ENCODE measurements around the gene GFPT1.

DNA sequence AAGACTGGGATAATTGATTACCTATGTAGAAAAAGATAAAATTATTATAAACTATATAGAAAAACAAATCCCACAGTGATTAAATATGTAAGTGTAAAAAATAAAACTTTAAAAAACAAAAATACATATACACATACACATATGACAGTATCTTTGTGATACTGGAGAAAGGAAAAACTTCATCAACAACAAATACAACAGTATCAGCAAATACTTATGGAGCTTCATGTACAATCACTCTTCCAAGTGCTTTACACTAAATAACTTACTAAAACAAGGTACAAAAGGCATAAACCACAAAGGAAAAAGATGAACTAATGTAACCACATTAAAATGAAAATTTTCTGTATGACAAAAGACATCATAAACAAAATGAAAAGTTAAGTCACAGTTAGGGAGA lies 24.1 kb upstream of the GFPT1 start:
- TF ChIP-seq, protein P1, sequence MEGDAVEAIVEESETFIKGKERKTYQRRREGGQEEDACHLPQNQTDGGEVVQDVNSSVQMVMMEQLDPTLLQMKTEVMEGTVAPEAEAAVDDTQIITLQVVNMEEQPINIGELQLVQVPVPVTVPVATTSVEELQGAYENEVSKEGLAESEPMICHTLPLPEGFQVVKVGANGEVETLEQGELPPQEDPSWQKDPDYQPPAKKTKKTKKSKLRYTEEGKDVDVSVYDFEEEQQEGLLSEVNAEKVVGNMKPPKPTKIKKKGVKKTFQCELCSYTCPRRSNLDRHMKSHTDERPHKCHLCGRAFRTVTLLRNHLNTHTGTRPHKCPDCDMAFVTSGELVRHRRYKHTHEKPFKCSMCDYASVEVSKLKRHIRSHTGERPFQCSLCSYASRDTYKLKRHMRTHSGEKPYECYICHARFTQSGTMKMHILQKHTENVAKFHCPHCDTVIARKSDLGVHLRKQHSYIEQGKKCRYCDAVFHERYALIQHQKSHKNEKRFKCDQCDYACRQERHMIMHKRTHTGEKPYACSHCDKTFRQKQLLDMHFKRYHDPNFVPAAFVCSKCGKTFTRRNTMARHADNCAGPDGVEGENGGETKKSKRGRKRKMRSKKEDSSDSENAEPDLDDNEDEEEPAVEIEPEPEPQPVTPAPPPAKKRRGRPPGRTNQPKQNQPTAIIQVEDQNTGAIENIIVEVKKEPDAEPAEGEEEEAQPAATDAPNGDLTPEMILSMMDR (IDR thresholded peaks at IDR 0.05; ENCODE audit: insufficient read depth, low read depth, low read length), result no peak
- no peak for TF ChIP-seq EZH2 (IDR thresholded peaks at IDR 0.05; ENCODE audit: insufficient read depth, low read length)

Measured in astrocyte (in vitro differentiated cells and primary cell).